Measurements from ENCODE around the gene RNU5B-1. TPM values are rescaled to one million over a fixed set of nuclear protein-coding genes. Genes with fewer than 3 reads are reported as not detected.
A peak's percentile ranks its signal among the peaks of the same experiment; 100 is the strongest.

The RNU5B-1 gene
- total RNA-seq, 1 donor from 2014 or later, result 47.6 TPM

DNA sequence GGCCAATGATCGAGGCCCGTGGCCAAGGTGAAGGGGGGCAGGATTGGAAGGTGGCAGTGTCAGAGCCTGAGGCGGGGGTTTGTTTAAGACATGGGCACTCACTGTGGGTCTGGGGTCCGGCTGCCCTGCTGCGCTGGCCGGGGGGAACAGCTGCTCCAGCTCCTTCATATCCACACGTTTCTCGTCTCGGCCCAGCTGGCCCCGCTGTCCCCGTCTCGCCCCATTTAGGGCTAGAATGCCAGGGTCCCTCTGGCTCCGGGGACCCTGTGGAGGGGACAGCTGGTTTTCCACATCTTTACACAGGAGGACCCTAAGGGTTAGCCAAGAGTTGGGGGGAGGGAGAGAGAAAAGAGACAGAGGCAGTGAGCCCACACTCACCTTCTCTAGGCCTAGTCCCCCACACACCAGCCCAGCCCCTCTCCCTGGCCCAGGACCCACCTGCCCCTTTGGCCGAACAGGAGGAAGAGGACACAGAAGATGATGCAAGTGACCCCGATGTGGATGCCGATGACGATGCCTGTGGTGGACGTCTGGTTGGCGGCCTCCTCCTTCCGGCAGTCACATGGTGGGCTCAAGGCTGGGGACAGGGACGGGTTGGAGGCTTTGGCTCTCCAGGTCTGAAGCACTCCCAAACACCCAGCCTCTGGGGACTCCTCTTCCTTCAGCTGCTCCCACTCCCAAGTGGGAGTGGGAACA lies 25.0 kb downstream of the RNU5B-1 start:
- Histone ChIP-seq H3K9me3 (no peaks in the 10 kb centered on the region), H3K4me3 (no peak overlapping the region), H3K27me3 (ENCODE audit: low read depth) (no peaks in the 10 kb centered on the region), H3K27ac (no peak overlapping the region), H3K4me1 (peaks cover 5% of the 10 kb centered on the region), H3K36me3 (no peaks in the 10 kb centered on the region)
- ATAC-seq (no peak), DNase-seq (no peak)
- TF ChIP-seq, protein P1, sequence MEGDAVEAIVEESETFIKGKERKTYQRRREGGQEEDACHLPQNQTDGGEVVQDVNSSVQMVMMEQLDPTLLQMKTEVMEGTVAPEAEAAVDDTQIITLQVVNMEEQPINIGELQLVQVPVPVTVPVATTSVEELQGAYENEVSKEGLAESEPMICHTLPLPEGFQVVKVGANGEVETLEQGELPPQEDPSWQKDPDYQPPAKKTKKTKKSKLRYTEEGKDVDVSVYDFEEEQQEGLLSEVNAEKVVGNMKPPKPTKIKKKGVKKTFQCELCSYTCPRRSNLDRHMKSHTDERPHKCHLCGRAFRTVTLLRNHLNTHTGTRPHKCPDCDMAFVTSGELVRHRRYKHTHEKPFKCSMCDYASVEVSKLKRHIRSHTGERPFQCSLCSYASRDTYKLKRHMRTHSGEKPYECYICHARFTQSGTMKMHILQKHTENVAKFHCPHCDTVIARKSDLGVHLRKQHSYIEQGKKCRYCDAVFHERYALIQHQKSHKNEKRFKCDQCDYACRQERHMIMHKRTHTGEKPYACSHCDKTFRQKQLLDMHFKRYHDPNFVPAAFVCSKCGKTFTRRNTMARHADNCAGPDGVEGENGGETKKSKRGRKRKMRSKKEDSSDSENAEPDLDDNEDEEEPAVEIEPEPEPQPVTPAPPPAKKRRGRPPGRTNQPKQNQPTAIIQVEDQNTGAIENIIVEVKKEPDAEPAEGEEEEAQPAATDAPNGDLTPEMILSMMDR (IDR thresholded peaks at IDR 0.05), result no peak
- intact Hi-C loops (cut with DNase I), result no loop called here

DNA sequence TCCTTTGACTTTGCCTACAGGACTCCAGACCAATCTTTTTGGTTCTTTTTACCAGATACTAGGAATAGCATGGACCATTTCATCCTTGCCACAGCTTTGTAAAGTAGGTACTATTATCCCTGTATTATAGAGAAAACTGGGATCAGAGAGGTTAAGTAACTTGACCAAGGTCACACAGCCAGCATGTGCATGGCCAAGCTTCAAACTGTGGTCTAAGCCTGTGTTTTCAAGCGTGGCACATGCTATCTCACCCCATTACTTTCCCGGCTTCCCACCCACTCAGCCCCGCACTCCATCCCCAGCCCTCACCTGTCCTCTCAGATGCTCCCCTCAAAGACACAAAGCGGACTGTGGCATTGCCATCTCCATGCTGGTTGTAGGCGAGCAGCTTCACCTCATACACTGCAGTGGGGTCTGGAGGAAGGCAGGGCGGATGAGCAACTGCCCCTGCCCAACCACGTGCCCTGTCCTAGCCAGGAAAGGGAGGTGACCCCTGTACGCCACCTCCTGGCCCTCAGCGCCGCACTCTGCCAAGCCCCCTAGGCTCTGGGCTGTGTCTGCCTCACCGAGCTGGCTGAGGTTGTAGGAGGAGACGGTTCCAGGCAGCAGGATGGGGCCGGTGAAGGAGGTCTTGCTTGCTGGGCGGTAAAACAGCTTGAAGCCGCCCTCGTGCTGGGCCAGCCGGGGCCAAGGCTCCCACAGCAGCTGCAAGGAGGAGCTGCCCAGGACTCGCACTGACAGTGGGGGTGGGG lies 25.7 kb downstream of the RNU5B-1 start:
- Histone ChIP-seq H3K27ac (no peak overlapping the region), H3K27me3 (ENCODE audit: low read depth) (no peaks in the 10 kb centered on the region), H3K9me3 (no peaks in the 10 kb centered on the region), H3K4me3 (no peak overlapping the region), H3K4me1 (peaks cover 5% of the 10 kb centered on the region), H3K36me3 (no peaks in the 10 kb centered on the region)
- DNase-seq (peak; percentile 24), ATAC-seq (no peak)
- TF ChIP-seq, protein P1 (IDR thresholded peaks at IDR 0.05), result no peak
- intact Hi-C loops (cut with DNase I), result no loop called here

DNA sequence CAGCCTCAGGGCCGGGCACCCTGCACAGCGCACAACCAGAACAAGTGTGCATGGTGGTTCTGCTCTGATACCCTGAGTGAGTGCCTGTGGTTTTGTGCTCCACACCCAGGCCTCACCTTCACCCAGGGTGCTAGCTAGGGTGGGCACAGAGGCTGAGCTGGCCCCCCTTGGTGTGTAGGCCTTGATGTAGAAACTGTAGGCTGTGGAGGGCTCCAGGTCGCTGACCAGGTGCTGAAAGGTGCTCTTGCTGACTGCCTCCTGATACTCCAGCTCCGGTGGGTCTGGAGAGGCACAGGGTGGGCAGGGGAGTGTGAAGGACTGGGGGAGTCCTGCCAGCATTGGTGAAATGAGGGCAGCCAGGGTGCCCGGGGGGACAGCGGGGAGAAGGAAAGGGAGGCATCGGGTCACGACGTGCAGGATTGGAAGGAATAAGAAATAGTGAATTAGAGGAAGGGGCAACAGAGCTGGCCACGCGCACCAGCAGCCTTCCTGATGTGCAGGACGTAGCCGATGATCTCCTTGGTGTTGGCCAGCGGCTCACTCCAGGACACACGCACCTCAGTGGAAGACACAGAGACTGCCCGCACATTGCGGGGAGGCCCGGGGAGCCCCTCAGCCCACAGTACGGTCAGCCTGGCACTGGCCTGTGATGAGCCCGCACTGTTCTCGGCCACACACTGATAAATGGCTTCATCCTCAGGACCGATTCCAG lies 26.6 kb downstream of the RNU5B-1 start:
- intact Hi-C loops (cut with DNase I), result no loop called here
- peaks cover 3% of the 10 kb centered on the region for H3K4me1 ChIP-seq
- no peak overlapping the region for H3K4me3 ChIP-seq
- TF ChIP-seq, protein P1 (IDR thresholded peaks at IDR 0.05), result no peak
- H3K27me3 ChIP-seq (ENCODE audit: low read depth), result no peaks in the 10 kb centered on the region
- peak; percentile 15 for DNase-seq
- H3K9me3 ChIP-seq, result no peaks in the 10 kb centered on the region
- no peaks in the 10 kb centered on the region for H3K36me3 ChIP-seq
- no peak overlapping the region for H3K27ac ChIP-seq
- ATAC-seq, result no peak

DNA sequence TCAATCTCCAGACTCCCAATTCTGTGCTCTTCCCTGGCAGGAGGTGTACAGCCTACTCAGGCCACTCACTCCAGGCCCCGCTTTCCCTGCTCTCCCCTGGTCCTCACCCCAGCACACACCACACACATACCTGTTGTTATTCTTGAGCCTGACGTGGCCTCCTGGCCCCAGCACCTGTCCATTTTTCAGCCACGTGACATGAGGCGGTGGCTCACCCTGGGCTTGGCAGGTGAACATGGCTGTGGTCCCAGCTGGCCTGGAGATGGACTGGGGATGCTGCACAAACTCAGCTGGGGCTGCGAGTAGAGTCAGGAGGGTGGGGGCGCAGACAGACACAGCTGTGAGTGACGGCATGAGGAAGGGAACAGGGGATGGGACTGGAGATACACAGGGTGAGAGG lies 27.3 kb downstream of the RNU5B-1 start:
- no peak for ATAC-seq
- no peaks in the 10 kb centered on the region for H3K27me3 ChIP-seq (ENCODE audit: low read depth)
- TF ChIP-seq, protein P1 (IDR thresholded peaks at IDR 0.05), result no peak
- no peak overlapping the region for H3K4me3 ChIP-seq
- intact Hi-C loops (cut with DNase I), result no loop called here
- H3K27ac ChIP-seq, result no peak overlapping the region
- DNase-seq, result no peak
- H3K36me3 ChIP-seq, result no peaks in the 10 kb centered on the region
- no peaks in the 10 kb centered on the region for H3K9me3 ChIP-seq
- H3K4me1 ChIP-seq, result no peaks in the 10 kb centered on the region

DNA sequence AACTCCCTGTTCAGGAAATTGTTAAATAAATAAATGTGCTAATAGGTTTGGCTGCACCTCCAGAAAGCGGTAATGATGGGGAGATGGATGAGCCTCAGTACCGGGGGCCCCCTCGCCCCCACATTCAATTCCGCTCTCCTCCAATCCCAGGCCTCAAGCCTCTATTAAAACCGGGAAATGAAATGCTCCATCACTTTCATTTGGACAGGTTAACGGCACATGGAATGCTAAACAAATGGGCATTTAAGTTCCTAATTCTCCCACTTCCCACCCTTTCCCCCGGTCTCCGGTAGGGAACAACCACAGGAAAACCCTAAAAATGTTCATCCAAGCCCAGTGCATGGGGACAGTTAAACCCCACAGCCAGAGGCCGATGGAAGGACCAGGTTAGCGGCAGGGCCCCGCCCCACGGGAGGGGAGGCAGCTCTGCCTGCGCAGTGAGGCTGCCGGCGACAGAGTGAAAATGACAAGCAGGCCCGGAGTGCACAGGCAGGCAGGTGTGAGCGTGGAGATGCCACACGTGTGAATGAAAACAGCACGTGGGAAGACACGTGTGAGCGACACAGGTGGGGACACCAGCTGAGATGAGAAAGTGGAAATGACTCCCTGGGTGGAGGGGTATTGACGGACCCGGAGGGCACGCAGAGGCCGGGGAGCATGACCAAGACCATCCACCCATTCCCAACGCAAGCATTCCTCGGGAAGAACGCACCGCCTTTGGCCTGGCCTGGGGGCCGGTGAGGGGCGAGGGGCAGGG lies 28.1 kb downstream of the RNU5B-1 start:
- DNase-seq (no peak), ATAC-seq (no peak)
- TF ChIP-seq, protein P1 (IDR thresholded peaks at IDR 0.05), result no peak
- Histone ChIP-seq H3K4me3 (no peak overlapping the region), H3K9me3 (no peaks in the 10 kb centered on the region), H3K36me3 (no peaks in the 10 kb centered on the region), H3K27me3 (ENCODE audit: low read depth) (no peaks in the 10 kb centered on the region), H3K4me1 (no peaks in the 10 kb centered on the region), H3K27ac (no peak overlapping the region)
- intact Hi-C loops (cut with DNase I), result no loop called here
